ENCODE results near the gene SEMA4C. TPM values are rescaled to one million over a fixed set of nuclear protein-coding genes. Genes with fewer than 3 reads are reported as not detected.

The SEMA4C gene
- polyA plus RNA-seq, 1 of the 3 experiments (the other 2 are of a cell fraction), result 34.8 TPM

GRCh38 chr2:96813656-96814055 is 56.2 kb downstream of the SEMA4C start (continued):
- TF ChIP-seq SMC3 (IDR thresholded peaks at IDR 0.05; ENCODE audit: low read depth, low read length) (no peak), MEF2A (IDR thresholded peaks at IDR 0.05; ENCODE audit: borderline replicate concordance, low read depth) (no peak), TCF12 (IDR thresholded peaks at IDR 0.05) (no peak)

DNA sequence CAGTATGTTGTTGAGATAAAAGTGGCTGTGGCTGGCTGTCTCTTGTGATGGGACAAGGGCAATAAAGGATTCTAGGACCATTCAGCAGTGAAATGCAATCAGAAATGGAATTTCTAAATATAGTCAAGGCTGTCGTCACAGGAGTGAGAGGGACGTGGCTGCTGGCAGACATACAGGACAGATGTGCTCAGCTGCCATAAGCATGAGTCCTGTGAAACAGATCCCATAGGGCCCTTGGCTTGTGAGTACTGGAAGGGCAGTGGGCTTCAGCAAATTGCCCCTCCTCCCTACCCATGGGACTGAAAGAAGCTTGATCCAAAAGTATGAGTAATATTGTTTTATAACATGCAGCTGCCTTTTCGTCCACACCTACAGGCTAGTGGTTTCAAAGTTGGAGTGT is 58.0 kb downstream of the SEMA4C start:
- H2AFZ ChIP-seq (ENCODE audit: low read depth), result no peak overlapping the region
- H3K36me3 ChIP-seq (replicated peaks in 1 of 2; ENCODE audit: control insufficient read depth in 1 of 2, insufficient read depth in 2 of 2, low read length in 1 of 2), result peaks cover 0 to 2% of the 10 kb centered on the region in 2 experiments
- H3K79me2 ChIP-seq (ENCODE audit: insufficient read depth), result no peaks in the 10 kb centered on the region
- H3K27ac ChIP-seq (ENCODE audit: low read depth in 2 of 2, low read length in 1 of 2), result no peak overlapping the region
- ChIA-PET CTCF (interaction anchor here (2.1 to 6.1 kb wide), 2 partner anchors 12 to 139 kb away, joined by 5 to 31 read pairs; no protein-coding TSS in a partner anchor), POLR2A (no interaction called here)
- no peaks in the 10 kb centered on the region for H3K9me3 ChIP-seq
- H3F3A ChIP-seq (replicated peaks; ENCODE audit: insufficient read depth), result peaks cover 4% of the 10 kb centered on the region
- H3K9ac ChIP-seq, result no peak overlapping the region
- no peaks in the 10 kb centered on the region for H4K20me1 ChIP-seq (ENCODE audit: insufficient read depth)
- H3K4me3 ChIP-seq (ENCODE audit: low read depth in 2 of 2, low read length in 1 of 2), result no peak overlapping the region
- no peaks in the 10 kb centered on the region for H3K27me3 ChIP-seq (ENCODE audit: insufficient read depth)
- H3K4me1 ChIP-seq (ENCODE audit: control insufficient read depth in 1 of 2, insufficient read depth in 2 of 2, low read depth in 1 of 2, low read length in 1 of 2), result peaks cover 0 to 14% of the 10 kb centered on the region in 2 experiments; a peak in 2 of 4 replicates
- no peak overlapping the region for H3K4me2 ChIP-seq
- 86% methylated on average over 3 of the region's 3 CpGs for WGBS (ENCODE audit: low lambda C conversion rate)
- no peak for TF ChIP-seq CTCF (IDR thresholded peaks at IDR 0.05)
- no peak for TF ChIP-seq NRF1 (IDR thresholded peaks at IDR 0.05; ENCODE audit: low read depth, low read length)
- no peak for TF ChIP-seq ELF1 (IDR thresholded peaks at IDR 0.05)
- TF ChIP-seq MAX (IDR thresholded peaks at IDR 0.05; ENCODE audit: low read depth), result no peak
- no peak for TF ChIP-seq TEAD4 (IDR thresholded peaks at IDR 0.05; ENCODE audit: borderline replicate concordance, insufficient read depth)
- no peak for TF ChIP-seq MXI1 (IDR thresholded peaks at IDR 0.05; ENCODE audit: low read depth, low read length)
- TF ChIP-seq EZH2phosphoT487 (IDR thresholded peaks at IDR 0.05; ENCODE audit: borderline replicate concordance, low read depth), result no peak
- no peak for TF ChIP-seq GATA2 (CRISPR knock-in tag; IDR thresholded peaks at IDR 0.05)
- TF ChIP-seq EP300 (IDR thresholded peaks at IDR 0.05; ENCODE audit: borderline replicate concordance in 1 of 2, low read depth in 1 of 2, low read length in 1 of 2), result no peak
- TF ChIP-seq PBX3 (IDR thresholded peaks at IDR 0.05), result no peak
- no peaks in the 10 kb centered on the region for H3K9me2 ChIP-seq
- no peak for DNase-seq

DNA sequence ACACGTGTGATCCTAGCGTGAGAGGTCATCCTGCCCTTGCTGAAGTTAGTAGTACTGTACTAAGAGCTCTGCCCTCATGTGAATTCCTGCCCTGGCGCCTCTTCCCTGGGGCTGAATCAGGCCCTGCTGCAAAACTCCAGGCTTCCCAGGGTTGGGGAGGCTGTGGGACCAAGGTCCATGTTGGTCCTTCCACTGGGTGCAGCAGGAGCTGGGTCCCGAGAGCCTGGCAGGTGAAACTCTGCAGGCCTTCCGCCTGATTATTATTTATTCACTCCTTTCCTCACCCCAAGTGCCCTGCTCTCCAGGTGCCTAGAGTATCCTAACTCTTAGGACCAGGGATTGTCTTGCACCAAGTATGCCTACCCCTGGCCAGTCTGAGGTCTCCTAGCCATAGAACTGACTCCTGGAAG is 59.1 kb downstream of the SEMA4C start:
- H3F3A ChIP-seq (replicated peaks; ENCODE audit: insufficient read depth), result peaks cover 4% of the 10 kb centered on the region
- no peaks in the 10 kb centered on the region for H3K9me2 ChIP-seq
- H3K27me3 ChIP-seq (ENCODE audit: insufficient read depth), result no peaks in the 10 kb centered on the region
- no peaks in the 10 kb centered on the region for H3K79me2 ChIP-seq (ENCODE audit: insufficient read depth)
- H3K27ac ChIP-seq (ENCODE audit: low read depth in 2 of 2, low read length in 1 of 2), result no peak overlapping the region
- peaks cover 0 to 14% of the 10 kb centered on the region in 2 experiments; a peak in 2 of 4 replicates for H3K4me1 ChIP-seq (ENCODE audit: control insufficient read depth in 1 of 2, insufficient read depth in 2 of 2, low read depth in 1 of 2, low read length in 1 of 2)
- no peak overlapping the region for H3K4me3 ChIP-seq (ENCODE audit: low read depth in 2 of 2, low read length in 1 of 2)
- POLR2A ChIA-PET, result no interaction called here
- no peak overlapping the region for H2AFZ ChIP-seq (ENCODE audit: low read depth)
- H3K9me3 ChIP-seq, result no peaks in the 10 kb centered on the region
- no peak overlapping the region for H3K9ac ChIP-seq
- 85% methylated on average over 4 of the region's 5 CpGs for WGBS (ENCODE audit: low lambda C conversion rate)
- H4K20me1 ChIP-seq (ENCODE audit: insufficient read depth), result no peaks in the 10 kb centered on the region
- H3K4me2 ChIP-seq, result no peak overlapping the region
- no peak for DNase-seq
- CTCF ChIA-PET, result interaction anchor here (0.6 to 2.1 kb wide), 2 partner anchors 10 to 54 kb away, joined by 3 to 9 read pairs; no protein-coding TSS in a partner anchor
- peaks cover 0 to 2% of the 10 kb centered on the region in 2 experiments for H3K36me3 ChIP-seq (replicated peaks in 1 of 2; ENCODE audit: control insufficient read depth in 1 of 2, insufficient read depth in 2 of 2, low read length in 1 of 2)
- TF ChIP-seq CTCF (IDR thresholded peaks at IDR 0.05) (no peak), MAX (IDR thresholded peaks at IDR 0.05; ENCODE audit: low read depth) (no peak), RCOR1 (IDR thresholded peaks at IDR 0.05; ENCODE audit: low read length) (no peak), RXRA (IDR thresholded peaks at IDR 0.05; ENCODE audit: borderline replicate concordance, low read depth) (no peak), USF2 (IDR thresholded peaks at IDR 0.05; ENCODE audit: borderline replicate concordance, low read depth, low read length) (no peak), SMC3 (IDR thresholded peaks at IDR 0.05; ENCODE audit: low read depth, low read length) (no peak), USF1 (IDR thresholded peaks at IDR 0.05; ENCODE audit: borderline replicate concordance, low read depth) (no peak), NFIC (IDR thresholded peaks at IDR 0.05; ENCODE audit: borderline replicate concordance) (no peak), ELF1 (IDR thresholded peaks at IDR 0.05) (no peak)

Data from SK-N-SH (cell line).